ENCODE results near the gene NXPH4. TPM values are rescaled to one million over a fixed set of nuclear protein-coding genes. Genes with fewer than 3 reads are reported as not detected.

NXPH4 gene
- polyA plus RNA-seq, 1 donor from 2014 or later: 0.53 TPM

- no peak overlapping the region for H3K4me2 ChIP-seq (ENCODE audit: low read length)
- H3K27ac ChIP-seq (ENCODE audit: low read length): no peak overlapping the region
Measured at GRCh38 chr12:57263096-57263495, 46.5 kb downstream of the NXPH4 start.

GRCh38 chr12:57266681-57267080, 50.1 kb downstream of the NXPH4 start:
- Histone ChIP-seq H3K9ac (ENCODE audit: low read length) (no peak overlapping the region), H3K27ac (ENCODE audit: low read length) (no peak overlapping the region), H3K4me3 (ENCODE audit: low read length) (no peak overlapping the region), H3F3A (ENCODE audit: insufficient read depth, low read length, poor library complexity, severe bottlenecking) (no peaks in the 10 kb centered on the region), H3K36me3 (ENCODE audit: insufficient read depth, low read length) (peaks cover 4% of the 10 kb centered on the region), H3K9me2 (ENCODE audit: insufficient read depth, low read length) (no peaks in the 10 kb centered on the region), H4K20me1 (ENCODE audit: insufficient read depth) (no peaks in the 10 kb centered on the region), H3K27me3 (ENCODE audit: insufficient read depth, low read depth, low read length) (no peaks in the 10 kb centered on the region), H3K9me3 (ENCODE audit: low read length) (no peaks in the 10 kb centered on the region), H3K79me2 (replicated peaks; ENCODE audit: insufficient read depth, low read length) (no peaks in the 10 kb centered on the region), H3K4me2 (ENCODE audit: low read length) (no peak overlapping the region), H2AFZ (ENCODE audit: low read depth, low read length) (no peak overlapping the region)
- TF ChIP-seq POLR2AphosphoS5 (IDR thresholded peaks at IDR 0.05): no peak
- TF ChIP-seq EZH2 (IDR thresholded peaks at IDR 0.05; ENCODE audit: borderline replicate concordance, insufficient read depth, low read length, poor library complexity, severe bottlenecking): no peak
- TF ChIP-seq SMC3 (conservative IDR thresholded peaks at IDR 0.05; ENCODE audit: poor library complexity): no peak
- no peak for TF ChIP-seq EP300 (conservative IDR thresholded peaks at IDR 0.05; ENCODE audit: poor library complexity, severe bottlenecking)
- no peak for TF ChIP-seq RAD21 (conservative IDR thresholded peaks at IDR 0.05)
- no peak for TF ChIP-seq MXI1 (conservative IDR thresholded peaks at IDR 0.05; ENCODE audit: poor library complexity, severe bottlenecking)
- TF ChIP-seq CTCF (IDR thresholded peaks at IDR 0.05; ENCODE audit: poor library complexity, severe bottlenecking): no peak

More at GRCh38 chr12:57263096-57263495, 46.5 kb downstream of the NXPH4 start:
- Histone ChIP-seq H3K27me3 (ENCODE audit: insufficient read depth, low read depth, low read length) (no peaks in the 10 kb centered on the region), H3K9ac (ENCODE audit: low read length) (no peak overlapping the region), H3K9me2 (ENCODE audit: insufficient read depth, low read length) (no peaks in the 10 kb centered on the region), H4K20me1 (ENCODE audit: insufficient read depth) (no peaks in the 10 kb centered on the region), H2AFZ (ENCODE audit: low read depth, low read length) (no peak overlapping the region), H3K4me3 (ENCODE audit: low read length) (no peak overlapping the region), H3F3A (ENCODE audit: insufficient read depth, low read length, poor library complexity, severe bottlenecking) (no peaks in the 10 kb centered on the region), H3K9me3 (ENCODE audit: low read length) (no peaks in the 10 kb centered on the region), H3K36me3 (ENCODE audit: insufficient read depth, low read length) (peaks cover 3% of the 10 kb centered on the region), H3K79me2 (replicated peaks; ENCODE audit: insufficient read depth, low read length) (no peaks in the 10 kb centered on the region)
- TF ChIP-seq SMC3 (conservative IDR thresholded peaks at IDR 0.05; ENCODE audit: poor library complexity) (no peak), CTCF (IDR thresholded peaks at IDR 0.05; ENCODE audit: poor library complexity, severe bottlenecking) (no peak), REST (IDR thresholded peaks at IDR 0.05; ENCODE audit: borderline replicate concordance) (no peak), POLR2AphosphoS5 (IDR thresholded peaks at IDR 0.05) (no peak)

Measured in neural cell (in vitro differentiated cells).